Prostate gland (tissue), 2 donors: ENCODE data around the gene DMRT2. TPM values are rescaled to one million over a fixed set of nuclear protein-coding genes. Genes with fewer than 3 reads are reported as not detected.

Experiments
- DNase-seq: peaks from one replicate; pipeline ENCODE4 v3.0.0-alpha.2; 2019; ENCODE audit warnings: low spot score
- H3K27ac ChIP-seq, 2 donors: fragments of 200-600 bp; sonication (generic); 2 replicates each; pipeline ENCODE4 v1.5.1; 2017 to 2019
- H3K27me3 ChIP-seq: fragments of 200-600 bp; sonication (generic); replicated peaks from 2 replicates; pipeline ENCODE4 v1.5.1; 2019; ENCODE audit not compliant: insufficient read depth
- H3K36me3 ChIP-seq, 2 donors: fragments of 200-600 bp; sonication (generic); 1 replicate in 1 of 2; 2 replicates in 1 of 2; pipeline versions ENCODE4 v1.5.1 to v1.8.1; 2017 to 2019
- H3K4me1 ChIP-seq: fragments of 200-600 bp; sonication (generic); replicated peaks from 2 replicates; pipeline ENCODE4 v1.5.1; 2019
- H3K4me3 ChIP-seq, 2 donors: fragments of 200-600 bp; sonication (generic); 2 replicates each; pipeline ENCODE4 v1.5.1; 2017 to 2019
- H3K9me3 ChIP-seq: fragments of 200-600 bp; sonication (generic); 2 replicates; pipeline ENCODE4 v1.5.1; 2017
- CTCF ChIP-seq, 4 experiments: fragments of 200-600 bp in 2 of 4; fragments of 450-650 bp in 2 of 4; sonication (generic) in 2 of 4; IDR thresholded peaks; 1 replicate in 3 of 4; 2 replicates in 1 of 4; pipeline ENCODE4 v1.5.1; 2016 to 2019; ENCODE audit warnings: antibody characterized with exemption in 4 of 4, mild to moderate bottlenecking in 2 of 4, moderate library complexity in 2 of 4
- POLR2A ChIP-seq: fragments of 450-650 bp; IDR thresholded peaks from one replicate; pipeline ENCODE4 v1.6.1; 2016; ENCODE audit warnings: antibody characterized with exemption, mild to moderate bottlenecking
- POLR2AphosphoS5 ChIP-seq: sonication (generic); formaldehyde crosslinking; IDR thresholded peaks from one replicate; pipeline ENCODE4 v1.6.1; 2017; ENCODE audit warnings: antibody characterized with exemption
- WGBS: methylation state at CpG from one replicate; pipeline ENCODE4 v1.1.5; 2018; 5-methylcytosine and 5-hydroxymethylcytosine counted together
- intact Hi-C: fragments of 100-400 bp; cut with DNase I; formaldehyde crosslinking; loops from one replicate; pipeline ENCODE4 v1.14.2; 2022
- total RNA-seq, 2 donors: library from RNA; depleted of rRNA; stranded (reverse); fragments of >200 nt; gene quantifications; one replicate each; pipeline ENCODE4 v1.1.0, GENCODE V29; 2016

The DMRT2 gene
- total RNA-seq, 2 donors from 2014 or later, result 0.64 to 0.74 TPM

GRCh38 chr9:1058826-1059487 lies 8.8 kb downstream of the DMRT2 start:
- Histone ChIP-seq H3K4me1 (no peaks in the 10 kb centered on the region), H3K9me3 (no peaks in the 10 kb centered on the region), H3K4me3 (no peak overlapping the region), H3K27ac (no peak overlapping the region), H3K27me3 (no peaks in the 10 kb centered on the region), H3K36me3 (no peaks in the 10 kb centered on the region)
- 87% methylated on average over 6 of the region's 6 CpGs for WGBS
- DNase-seq, result no peak
- intact Hi-C loops, result no loop called here
- TF ChIP-seq CTCF (IDR thresholded peaks at IDR 0.05), result no peak
- no peak for TF ChIP-seq POLR2A
- TF ChIP-seq POLR2AphosphoS5, result no peak

- DNase-seq, result no peak
- 66% methylated on average over 2 of the region's 2 CpGs for WGBS
Observed at GRCh38 chr9:1065130-1065529, 15.0 kb downstream of the DMRT2 start.

GRCh38 chr9:1070692-1071091 lies 20.5 kb downstream of the DMRT2 start:
- 84% methylated on average over 3 of the region's 3 CpGs for WGBS
- no peaks in the 10 kb centered on the region for H3K4me1 ChIP-seq
- TF ChIP-seq CTCF (IDR thresholded peaks at IDR 0.05) (no peak), POLR2A (no peak), POLR2AphosphoS5 (no peak)
- no peak for DNase-seq
- H3K27me3 ChIP-seq, result no peaks in the 10 kb centered on the region
- H3K36me3 ChIP-seq, result no peaks in the 10 kb centered on the region
- H3K4me3 ChIP-seq, result no peak overlapping the region
- no peak overlapping the region for H3K27ac ChIP-seq
- no peaks in the 10 kb centered on the region for H3K9me3 ChIP-seq
- intact Hi-C loops, result no loop called here

More at GRCh38 chr9:1065130-1065529, 15.0 kb downstream of the DMRT2 start:
- Histone ChIP-seq H3K27me3 (no peaks in the 10 kb centered on the region), H3K4me3 (no peak overlapping the region), H3K4me1 (no peaks in the 10 kb centered on the region), H3K36me3 (no peaks in the 10 kb centered on the region), H3K9me3 (no peaks in the 10 kb centered on the region), H3K27ac (no peak overlapping the region)
- intact Hi-C loops, result no loop called here
- TF ChIP-seq POLR2A (no peak), POLR2AphosphoS5 (no peak), CTCF (IDR thresholded peaks at IDR 0.05) (no peak)

GRCh38 chr9:1071730-1072129 lies 21.6 kb downstream of the DMRT2 start:
- Histone ChIP-seq H3K9me3 (no peaks in the 10 kb centered on the region), H3K4me1 (no peaks in the 10 kb centered on the region), H3K36me3 (no peaks in the 10 kb centered on the region), H3K27me3 (no peaks in the 10 kb centered on the region), H3K27ac (no peak overlapping the region), H3K4me3 (no peak overlapping the region)
- 35% methylated on average over 3 of the region's 3 CpGs for WGBS
- TF ChIP-seq POLR2AphosphoS5 (peak; percentile 57), POLR2A (no peak)
- peak; percentile 78 for DNase-seq
- intact Hi-C loops, result no loop called here

GRCh38 chr9:1073497-1073896 lies 23.3 kb downstream of the DMRT2 start:
- intact Hi-C loops, result no loop called here
- TF ChIP-seq CTCF (IDR thresholded peaks at IDR 0.05), result no peak
- no peak for TF ChIP-seq POLR2A
- TF ChIP-seq POLR2AphosphoS5, result no peak
- no peak overlapping the region for H3K4me3 ChIP-seq
- H3K27me3 ChIP-seq, result no peaks in the 10 kb centered on the region
- no peaks in the 10 kb centered on the region for H3K4me1 ChIP-seq
- H3K9me3 ChIP-seq, result no peaks in the 10 kb centered on the region
- no peak overlapping the region for H3K27ac ChIP-seq
- 84% methylated on average over 1 of the region's 1 CpG for WGBS
- no peaks in the 10 kb centered on the region for H3K36me3 ChIP-seq
- DNase-seq, result no peak
